ENCODE data around the gene GPATCH2L.

The GPATCH2L gene

DNA sequence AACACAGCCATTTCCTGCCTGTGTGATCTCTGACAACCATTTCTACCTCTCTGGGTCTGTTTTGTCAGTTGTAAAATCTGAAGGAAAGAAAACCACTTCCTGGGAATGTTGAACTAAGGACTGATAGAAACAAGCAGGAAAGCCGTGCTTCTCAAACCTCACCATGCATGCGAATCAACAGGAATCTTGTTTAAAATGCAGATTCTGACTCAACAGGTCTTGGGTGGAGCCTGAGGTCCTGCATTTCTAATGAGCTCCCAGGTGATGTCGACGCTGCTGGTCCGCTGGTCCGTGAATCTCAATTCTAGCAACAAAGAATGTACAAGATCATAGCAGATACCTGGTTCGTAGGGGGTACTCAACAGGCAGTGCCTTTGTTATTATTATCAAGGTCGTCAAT is 38.0 kb upstream of the GPATCH2L start:
- DNase-seq (ENCODE audit: low spot score): no peak
- CTCF ChIA-PET: no interaction called here
- no peak overlapping the region for H3K27ac ChIP-seq
- POLR2A ChIA-PET (ENCODE audit: low non-redundant PET): no interaction called here
- TF ChIP-seq, protein P1, sequence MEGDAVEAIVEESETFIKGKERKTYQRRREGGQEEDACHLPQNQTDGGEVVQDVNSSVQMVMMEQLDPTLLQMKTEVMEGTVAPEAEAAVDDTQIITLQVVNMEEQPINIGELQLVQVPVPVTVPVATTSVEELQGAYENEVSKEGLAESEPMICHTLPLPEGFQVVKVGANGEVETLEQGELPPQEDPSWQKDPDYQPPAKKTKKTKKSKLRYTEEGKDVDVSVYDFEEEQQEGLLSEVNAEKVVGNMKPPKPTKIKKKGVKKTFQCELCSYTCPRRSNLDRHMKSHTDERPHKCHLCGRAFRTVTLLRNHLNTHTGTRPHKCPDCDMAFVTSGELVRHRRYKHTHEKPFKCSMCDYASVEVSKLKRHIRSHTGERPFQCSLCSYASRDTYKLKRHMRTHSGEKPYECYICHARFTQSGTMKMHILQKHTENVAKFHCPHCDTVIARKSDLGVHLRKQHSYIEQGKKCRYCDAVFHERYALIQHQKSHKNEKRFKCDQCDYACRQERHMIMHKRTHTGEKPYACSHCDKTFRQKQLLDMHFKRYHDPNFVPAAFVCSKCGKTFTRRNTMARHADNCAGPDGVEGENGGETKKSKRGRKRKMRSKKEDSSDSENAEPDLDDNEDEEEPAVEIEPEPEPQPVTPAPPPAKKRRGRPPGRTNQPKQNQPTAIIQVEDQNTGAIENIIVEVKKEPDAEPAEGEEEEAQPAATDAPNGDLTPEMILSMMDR (conservative IDR thresholded peaks at IDR 0.05; ENCODE audit: low read depth): no peak

DNA sequence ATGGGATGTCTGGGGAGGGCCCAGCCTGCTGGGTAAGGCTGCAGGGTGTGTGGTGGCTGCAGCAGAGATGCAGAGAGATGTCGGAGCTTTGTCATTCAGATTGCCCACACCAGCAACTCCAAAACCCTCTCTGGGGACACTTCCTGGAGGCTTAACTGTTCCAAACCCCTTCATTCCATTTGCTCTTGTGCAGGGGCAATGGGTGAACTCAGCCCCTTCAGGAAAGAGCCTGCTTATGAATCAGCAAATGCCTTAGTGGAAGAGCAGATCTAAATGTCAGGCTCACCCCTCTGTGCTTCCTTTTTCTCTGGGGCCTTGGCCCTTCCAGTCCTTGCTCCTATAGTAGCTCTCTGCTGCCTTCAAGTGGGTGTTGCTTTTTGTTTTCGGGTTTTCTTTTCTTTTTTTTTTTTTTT is 36.7 kb upstream of the GPATCH2L start:
- ChIA-PET POLR2A (ENCODE audit: low non-redundant PET) (no interaction called here), CTCF (interaction anchor here (0.7 kb wide), 1 partner anchor 309 kb away, joined by 9 read pairs; no protein-coding TSS in a partner anchor)
- TF ChIP-seq, protein P1 (conservative IDR thresholded peaks at IDR 0.05; ENCODE audit: low read depth): no peak
- no peak overlapping the region for H3K27ac ChIP-seq
- no peak for DNase-seq (ENCODE audit: low spot score)

DNA sequence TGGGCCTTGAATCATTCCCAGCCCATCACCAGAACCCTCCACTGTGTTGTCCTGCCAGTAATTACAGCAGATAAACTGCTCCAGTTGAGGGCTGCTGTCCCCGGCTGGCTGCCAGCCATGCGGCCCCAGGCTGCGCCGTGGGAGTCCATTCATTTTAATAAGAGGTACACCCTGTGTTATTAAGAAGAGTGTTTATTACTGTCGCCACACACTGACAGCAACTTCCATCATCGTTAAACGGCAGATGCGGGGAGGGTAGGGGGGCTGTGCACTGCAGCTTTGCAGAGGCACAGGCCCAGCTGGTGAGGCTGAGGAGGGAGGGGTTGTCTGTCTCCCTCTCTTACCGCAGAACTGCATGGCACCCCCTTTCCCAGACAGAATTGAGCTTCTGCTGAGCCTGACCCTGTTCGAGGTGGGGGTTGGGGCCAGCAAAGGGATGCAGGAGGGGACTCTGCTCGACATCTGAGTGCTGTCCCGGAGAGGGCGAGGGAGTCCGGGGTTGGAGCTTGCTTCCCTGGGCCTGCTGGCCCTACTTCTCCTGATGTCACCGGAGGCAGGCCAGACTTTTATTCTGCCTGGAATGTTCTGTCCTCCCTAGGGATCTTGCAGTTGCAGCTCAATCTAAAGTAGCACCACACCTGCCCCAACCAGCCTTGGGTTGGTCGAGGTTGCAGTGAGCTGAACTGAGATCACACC is 33.8 kb upstream of the GPATCH2L start:
- DNase-seq (ENCODE audit: low spot score): no peak
- ChIA-PET CTCF (interaction anchor here (0.6 kb wide), 1 partner anchor 165 kb away, joined by 3 read pairs; no protein-coding TSS in a partner anchor), POLR2A (ENCODE audit: low non-redundant PET) (no interaction called here)
- TF ChIP-seq, protein P1 (conservative IDR thresholded peaks at IDR 0.05; ENCODE audit: low read depth): no peak
- H3K27ac ChIP-seq: no peak overlapping the region

DNA sequence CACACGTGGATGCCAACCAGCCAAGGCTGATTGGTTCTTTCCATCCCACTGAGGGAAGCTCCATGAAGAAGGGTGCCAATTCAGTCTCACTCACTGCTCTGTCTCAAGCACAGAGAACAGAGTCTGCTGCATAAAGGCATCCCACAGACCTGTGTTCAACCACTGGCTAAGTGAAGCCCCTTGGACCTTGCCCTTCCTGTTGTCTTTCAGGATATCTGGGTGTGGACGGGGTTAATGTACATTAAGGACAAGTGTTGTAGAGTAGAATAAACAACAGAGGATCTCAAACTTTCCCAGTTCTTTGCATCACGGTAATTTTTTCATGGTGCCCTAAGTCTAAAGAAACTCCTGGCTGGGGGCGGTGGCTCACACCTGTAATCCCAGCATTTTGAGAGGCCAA is 33.1 kb upstream of the GPATCH2L start:
- H3K27ac ChIP-seq: no peak overlapping the region
- ChIA-PET CTCF (interaction anchor here (0.6 kb wide), 1 partner anchor 165 kb away, joined by 3 read pairs; no protein-coding TSS in a partner anchor), POLR2A (ENCODE audit: low non-redundant PET) (no interaction called here)
- TF ChIP-seq, protein P1 (conservative IDR thresholded peaks at IDR 0.05; ENCODE audit: low read depth): no peak
- DNase-seq (ENCODE audit: low spot score): no peak

DNA sequence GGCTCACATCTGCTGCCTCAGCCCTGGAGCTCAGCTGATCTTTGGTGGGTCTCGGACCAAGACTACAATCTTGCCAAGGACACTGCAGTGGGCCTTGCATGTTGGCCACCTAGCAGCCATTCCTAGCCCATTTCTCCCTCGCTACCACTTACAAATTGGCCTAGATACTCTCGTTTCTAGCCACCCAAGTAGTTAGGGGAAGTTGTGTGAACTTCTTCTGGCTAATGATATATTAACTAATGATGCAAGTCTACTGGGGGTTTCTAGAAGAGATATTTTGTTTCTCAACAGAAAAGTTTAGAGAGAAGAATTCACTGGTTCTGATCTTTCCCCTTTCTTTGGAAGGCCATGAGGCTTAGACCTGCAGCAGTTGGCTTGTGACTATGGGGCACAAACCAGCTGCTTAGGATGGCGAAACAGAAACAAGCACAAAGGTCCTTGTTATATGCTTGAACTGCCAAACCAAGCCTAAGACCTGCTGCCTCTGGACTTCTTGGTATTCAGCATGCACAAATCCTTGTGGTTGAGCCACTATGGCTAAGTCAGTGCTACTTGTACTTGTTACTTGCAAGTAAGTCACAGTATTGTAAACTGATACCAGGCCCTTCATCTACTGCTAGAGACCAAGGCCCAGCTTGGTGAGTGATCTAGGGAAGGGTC is 30.5 kb upstream of the GPATCH2L start:
- TF ChIP-seq, protein P1 (conservative IDR thresholded peaks at IDR 0.05; ENCODE audit: low read depth): no peak
- CTCF ChIA-PET: no interaction called here

DNA sequence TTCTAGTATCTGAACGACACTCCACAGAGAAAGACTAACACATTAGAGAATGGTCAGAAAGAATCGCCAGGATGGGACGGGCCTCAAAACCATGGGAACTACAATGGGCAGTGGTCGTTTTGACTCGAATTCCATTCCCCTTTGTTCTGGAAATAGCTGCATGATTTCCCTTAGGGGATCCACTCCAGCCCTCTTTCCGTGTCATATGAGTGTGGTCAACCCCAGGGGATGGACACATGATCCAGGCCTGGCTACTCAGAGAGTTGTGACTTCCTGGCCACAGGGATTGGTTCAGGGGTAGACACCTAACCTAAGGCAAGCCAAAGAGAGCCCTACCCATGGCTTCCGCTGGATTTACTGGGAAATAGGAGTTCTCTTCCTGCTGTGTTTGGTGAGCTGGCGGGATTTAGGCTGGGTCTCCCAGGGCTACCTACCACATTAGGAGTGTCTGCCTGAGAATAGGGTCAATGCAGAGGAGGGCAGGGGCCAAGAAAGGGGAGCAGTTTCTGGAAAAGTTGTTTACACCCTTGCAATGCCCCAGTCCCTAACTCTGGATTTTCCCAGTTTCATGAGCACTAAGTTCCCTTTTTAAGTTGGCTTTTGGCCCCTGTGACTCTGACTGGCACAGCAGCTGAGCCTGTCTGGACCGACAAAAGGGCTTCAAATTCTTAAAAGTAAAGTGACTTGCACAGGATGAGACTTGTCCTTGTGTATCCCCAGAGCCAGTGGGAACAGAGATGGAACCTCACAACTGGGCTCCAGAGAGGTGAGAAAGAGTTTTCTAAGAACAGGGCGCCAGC is 28.1 kb upstream of the GPATCH2L start:
- ChIA-PET CTCF (interaction anchor here (0.5 kb wide), 1 partner anchor 587 kb away, joined by 3 read pairs; no protein-coding TSS in a partner anchor), POLR2A (ENCODE audit: low non-redundant PET) (no interaction called here)
- no peak for DNase-seq (ENCODE audit: low spot score)
- H3K27ac ChIP-seq: no peak overlapping the region
- TF ChIP-seq, protein P1 (conservative IDR thresholded peaks at IDR 0.05; ENCODE audit: low read depth): no peak

More for the DNA sequence above, 30.5 kb upstream of the GPATCH2L start:
- POLR2A ChIA-PET (ENCODE audit: low non-redundant PET): no interaction called here
- no peak for DNase-seq (ENCODE audit: low spot score)
- H3K27ac ChIP-seq: no peak overlapping the region
